ENCODE data around the gene DLEU7. TPM values are rescaled to one million over a fixed set of nuclear protein-coding genes. Genes with fewer than 3 reads are reported as not detected.

Gene DLEU7
- total RNA-seq (not detected), polyA plus RNA-seq (0.16 TPM)

DNA sequence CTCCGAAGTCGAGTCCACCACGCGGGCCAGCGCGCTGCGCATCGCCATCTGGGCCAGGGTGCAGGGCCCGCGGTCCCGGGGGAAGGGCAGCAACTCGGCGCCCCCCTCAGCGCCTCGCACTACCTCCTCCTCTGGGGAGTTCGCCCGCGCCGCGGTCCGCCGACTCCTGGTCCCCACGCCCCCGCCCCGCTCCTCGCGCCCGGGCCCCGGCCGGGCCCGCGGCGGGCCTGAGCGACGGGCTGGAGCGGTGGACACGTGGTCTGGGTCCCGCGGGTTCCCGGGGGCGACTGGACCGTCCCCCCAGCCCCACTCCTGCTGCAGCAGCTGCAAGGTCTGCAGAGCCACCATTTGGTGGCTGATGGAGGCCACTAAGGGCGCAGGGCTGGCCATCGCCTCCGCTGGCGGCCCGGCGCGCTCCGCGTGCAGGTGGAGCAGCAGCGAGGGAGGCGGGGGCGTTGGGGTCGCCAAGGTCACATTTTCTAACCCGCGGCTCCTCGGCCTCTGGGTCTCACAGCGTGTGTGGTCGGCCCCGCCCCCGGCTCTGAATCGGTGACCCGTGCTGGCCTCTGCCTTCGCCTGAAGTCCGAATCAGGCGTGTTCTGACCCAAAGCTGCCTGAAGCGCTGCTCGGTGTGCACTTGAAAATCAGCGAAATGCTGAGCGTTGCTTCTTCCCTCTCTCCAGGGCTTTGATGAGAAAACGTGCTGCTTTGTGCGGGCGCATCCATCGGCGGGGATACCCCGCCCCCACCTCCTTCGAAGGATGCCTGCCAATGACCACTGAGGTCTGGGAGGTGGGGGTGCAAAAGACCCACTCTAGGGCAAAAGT is at the start of gene DLEU7:
Gene DLEU7 (minus strand): TSS at position 436 of the 827 bp plus-strand sequence. CDS start 46 bp downstream, at position 390.
- Mint-ChIP-seq H3K27me3 (peaks cover 2 to 18% of the 10 kb centered on the region in 2 donors), H3K9me3 (peaks cover 0 to 2% (median 0%) of the 10 kb centered on the region in 5 donors), H3K27ac (no peak within 1 kb of the TSS), H3K4me1 (peaks cover 12 to 19% (median 18%) of the 10 kb centered on the region in 3 donors), H3K4me3 (no peak within 1 kb of the TSS), H3K36me3 (peaks cover 0 to 6% (median 0%) of the 10 kb centered on the region in 3 donors)
- ChIA-PET CTCF (no interaction called here), POLR2A (no interaction called here)
- no peak for DNase-seq
- Histone ChIP-seq H3K9me3 (ENCODE audit: low read length) (no peaks in the 10 kb centered on the region), H3K4me1 (ENCODE audit: insufficient read depth, low read length) (peaks cover 6% of the 10 kb centered on the region), H3K27me3 (ENCODE audit: insufficient read depth, low read length, poor library complexity, severe bottlenecking) (no peaks in the 10 kb centered on the region), H3K36me3 (ENCODE audit: insufficient read depth, low read length) (no peaks in the 10 kb centered on the region), H3K27ac (ENCODE audit: low read depth, low read length) (no peak within 1 kb of the TSS), H3K4me3 (ENCODE audit: low read length) (no peak within 1 kb of the TSS)

DNA sequence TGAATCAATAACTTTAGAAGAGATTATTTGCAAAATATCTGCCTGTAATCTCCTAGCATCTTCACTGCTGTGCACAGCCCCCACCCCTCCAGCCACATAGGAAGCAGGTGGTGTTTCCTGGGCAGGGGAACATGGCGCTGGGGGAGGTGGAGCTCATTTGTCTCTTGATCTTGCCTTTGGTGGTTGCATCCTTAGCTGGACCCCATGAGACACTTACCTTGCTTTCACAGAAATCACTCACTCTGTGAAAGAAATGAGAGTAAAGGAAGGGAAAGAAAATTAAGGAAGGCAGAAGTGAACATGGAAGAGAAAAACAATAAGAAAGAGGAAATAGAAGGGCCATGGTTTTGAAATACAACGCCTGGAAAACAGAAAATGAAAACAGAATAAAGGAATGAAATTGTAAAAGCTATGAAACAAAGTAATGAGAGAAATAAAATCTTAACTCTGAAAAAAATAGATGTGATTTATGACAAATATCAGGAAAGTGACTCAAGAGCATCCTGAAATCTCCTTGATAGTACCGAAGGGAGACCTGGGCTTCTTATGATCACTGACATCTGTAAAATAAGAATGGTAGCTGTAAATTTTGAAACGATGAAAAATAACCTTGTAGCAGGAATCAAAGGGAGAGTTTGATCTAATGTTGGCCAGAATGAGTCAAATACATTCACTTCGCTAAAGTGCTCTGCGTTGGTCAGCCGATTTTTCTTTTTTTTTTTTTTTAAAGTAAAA is 48.9 kb upstream of the DLEU7 start:
- no peaks in the 10 kb centered on the region for H3K9me3 Mint-ChIP-seq
- ChIA-PET POLR2A (interaction anchor here (1.4 to 3.5 kb wide), 5 partner anchors 17 to 1100 kb away, joined by 6 to 18 read pairs (median 12); partner anchors contain the start of genes KPNA3, RNASEH2B and TRIM13), CTCF (interaction anchor here (0.7 to 6.2 kb wide), 10 partner anchors 10 to 956 kb away, joined by 3 to 44 read pairs (median 3); partner anchors contain the start of genes RNASEH2B, SPRYD7 and TRIM13)
- no peaks in the 10 kb centered on the region for H3K27me3 Mint-ChIP-seq
- peaks cover 36 to 43% (median 41%) of the 10 kb centered on the region in 3 donors for H3K4me1 Mint-ChIP-seq
- peaks cover 34% of the 10 kb centered on the region for H3K4me1 ChIP-seq (ENCODE audit: insufficient read depth, low read length)
- no peaks in the 10 kb centered on the region for H3K27me3 ChIP-seq (ENCODE audit: insufficient read depth, low read length, poor library complexity, severe bottlenecking)
- no peak overlapping the region for H3K27ac ChIP-seq (ENCODE audit: low read depth, low read length)
- no peaks in the 10 kb centered on the region for H3K9me3 ChIP-seq (ENCODE audit: low read length)
- peak overlapping the region; percentile 69 to 99 (median 94) for H3K27ac Mint-ChIP-seq
- peak overlapping the region; percentile 66 to 88 (median 82) for H3K4me3 Mint-ChIP-seq
- peak overlapping the region; percentile 32 for H3K4me3 ChIP-seq (ENCODE audit: low read length)
- no peaks in the 10 kb centered on the region for H3K36me3 ChIP-seq (ENCODE audit: insufficient read depth, low read length)
- H3K36me3 Mint-ChIP-seq, result peaks cover 0 to 7% (median 1%) of the 10 kb centered on the region in 3 donors
- DNase-seq, result peak; percentile 15 to 61 (median 33)

DNA sequence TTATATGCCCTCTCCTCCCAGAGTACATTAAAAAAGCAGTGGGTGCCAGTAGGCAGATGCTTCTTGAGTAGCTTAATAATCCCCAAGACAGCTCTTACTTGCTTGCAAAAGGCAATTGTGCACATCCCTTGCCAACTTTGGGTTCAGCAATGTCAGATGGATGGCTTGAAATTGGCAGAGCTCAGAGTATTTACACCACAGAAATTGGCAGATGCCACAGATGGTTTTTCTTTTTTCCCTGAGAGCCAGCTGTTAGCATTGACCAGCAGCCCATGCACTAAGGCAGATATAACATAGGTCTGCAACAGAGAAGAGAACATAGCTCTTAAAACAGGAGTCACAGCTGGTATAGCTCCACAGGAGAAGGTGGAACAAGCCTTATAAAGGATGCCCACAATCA is 47.7 kb upstream of the DLEU7 start:
- H3K27me3 Mint-ChIP-seq, result no peaks in the 10 kb centered on the region
- H3K4me3 Mint-ChIP-seq, result peak overlapping the region in 3 of 7 donors; percentile 4 to 82 (median 66)
- Histone ChIP-seq H3K36me3 (ENCODE audit: insufficient read depth, low read length) (no peaks in the 10 kb centered on the region), H3K27ac (ENCODE audit: low read depth, low read length) (no peak overlapping the region), H3K27me3 (ENCODE audit: insufficient read depth, low read length, poor library complexity, severe bottlenecking) (no peaks in the 10 kb centered on the region), H3K4me1 (ENCODE audit: insufficient read depth, low read length) (peaks cover 34% of the 10 kb centered on the region), H3K9me3 (ENCODE audit: low read length) (no peaks in the 10 kb centered on the region), H3K4me3 (ENCODE audit: low read length) (no peak overlapping the region)
- no peak for DNase-seq
- H3K4me1 Mint-ChIP-seq, result peaks cover 36 to 43% (median 41%) of the 10 kb centered on the region in 3 donors
- ChIA-PET POLR2A (interaction anchor here (2.2 to 3.5 kb wide), 4 partner anchors 18 to 894 kb away, joined by 6 to 18 read pairs (median 14); partner anchors contain the start of genes RNASEH2B and TRIM13), CTCF (interaction anchor here (1.1 to 6.2 kb wide), 2 partner anchors 11 to 19 kb away, joined by 3 to 44 read pairs; partner anchors contain the start of gene RNASEH2B)
- peaks cover 1 to 8% (median 2%) of the 10 kb centered on the region in 3 donors for H3K36me3 Mint-ChIP-seq
- H3K9me3 Mint-ChIP-seq, result no peaks in the 10 kb centered on the region
- H3K27ac Mint-ChIP-seq, result peak overlapping the region in 7 of 8 donors; percentile 37 to 90 (median 61)

DNA sequence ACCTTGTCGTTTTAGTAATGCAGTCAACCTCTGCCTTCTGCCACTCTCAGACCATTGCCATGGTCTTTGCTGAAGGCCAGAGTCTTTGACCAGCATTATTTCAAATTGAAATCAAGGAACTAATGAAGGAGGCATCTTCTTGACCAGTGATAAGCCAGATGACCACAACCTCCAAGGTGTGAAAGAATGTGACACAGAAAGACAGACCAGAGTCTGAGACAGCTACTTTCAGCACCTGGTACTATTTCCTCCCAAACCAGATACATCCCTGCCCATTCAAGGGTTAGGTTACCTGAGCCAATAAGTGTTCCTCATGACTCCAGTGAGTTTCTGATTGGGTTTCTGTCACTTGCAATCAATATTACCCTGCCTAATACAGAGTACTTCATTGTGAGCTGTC is 45.8 kb upstream of the DLEU7 start:
- ChIA-PET POLR2A (no interaction called here), CTCF (interaction anchor here (1.2 kb wide), 1 partner anchor 23 kb away, joined by 4 read pairs; no protein-coding TSS in a partner anchor)
- H3K4me1 ChIP-seq (ENCODE audit: insufficient read depth, low read length), result peaks cover 31% of the 10 kb centered on the region
- no peak overlapping the region for H3K27ac ChIP-seq (ENCODE audit: low read depth, low read length)
- Mint-ChIP-seq H3K4me3 (no peak overlapping the region), H3K27me3 (no peaks in the 10 kb centered on the region), H3K36me3 (peaks cover 1 to 7% (median 5%) of the 10 kb centered on the region in 3 donors), H3K4me1 (peaks cover 31 to 36% (median 35%) of the 10 kb centered on the region in 3 donors), H3K27ac (peak overlapping the region in 1 of 8 donors; percentile 2), H3K9me3 (no peaks in the 10 kb centered on the region)
- no peak overlapping the region for H3K4me3 ChIP-seq (ENCODE audit: low read length)
- H3K9me3 ChIP-seq (ENCODE audit: low read length), result no peaks in the 10 kb centered on the region
- no peaks in the 10 kb centered on the region for H3K36me3 ChIP-seq (ENCODE audit: insufficient read depth, low read length)
- no peaks in the 10 kb centered on the region for H3K27me3 ChIP-seq (ENCODE audit: insufficient read depth, low read length, poor library complexity, severe bottlenecking)
- no peak for DNase-seq

DNA sequence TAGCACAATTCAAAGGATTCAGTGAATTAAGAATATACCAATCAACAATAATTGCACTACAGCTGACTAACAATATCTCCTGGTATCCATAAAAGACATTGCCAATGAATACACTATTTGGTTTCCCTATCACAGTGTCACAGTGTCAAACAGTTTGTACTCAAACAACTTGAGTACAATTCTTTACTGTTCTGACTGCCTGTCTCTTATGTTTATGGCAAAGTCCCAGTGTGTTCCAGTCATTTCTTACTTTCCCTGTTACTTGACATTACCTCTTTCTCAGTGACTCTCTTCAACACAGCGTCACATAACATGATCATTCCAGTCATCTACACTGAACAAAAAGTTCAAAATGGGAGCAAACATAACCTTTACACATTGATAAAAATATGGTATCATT is 44.9 kb upstream of the DLEU7 start:
- H3K27me3 Mint-ChIP-seq, result no peaks in the 10 kb centered on the region
- H3K27ac ChIP-seq (ENCODE audit: low read depth, low read length), result no peak overlapping the region
- H3K9me3 ChIP-seq (ENCODE audit: low read length), result no peaks in the 10 kb centered on the region
- H3K36me3 ChIP-seq (ENCODE audit: insufficient read depth, low read length), result no peaks in the 10 kb centered on the region
- POLR2A ChIA-PET, result no interaction called here
- peaks cover 0 to 5% (median 4%) of the 10 kb centered on the region in 3 donors for H3K36me3 Mint-ChIP-seq
- H3K4me3 Mint-ChIP-seq, result no peak overlapping the region
- CTCF ChIA-PET, result no interaction called here
- no peak overlapping the region for H3K27ac Mint-ChIP-seq
- no peaks in the 10 kb centered on the region for H3K9me3 Mint-ChIP-seq
- peaks cover 22 to 27% (median 26%) of the 10 kb centered on the region in 3 donors for H3K4me1 Mint-ChIP-seq
- DNase-seq, result no peak
- no peaks in the 10 kb centered on the region for H3K27me3 ChIP-seq (ENCODE audit: insufficient read depth, low read length, poor library complexity, severe bottlenecking)
- no peak overlapping the region for H3K4me3 ChIP-seq (ENCODE audit: low read length)
- peaks cover 21% of the 10 kb centered on the region for H3K4me1 ChIP-seq (ENCODE audit: insufficient read depth, low read length)

DNA sequence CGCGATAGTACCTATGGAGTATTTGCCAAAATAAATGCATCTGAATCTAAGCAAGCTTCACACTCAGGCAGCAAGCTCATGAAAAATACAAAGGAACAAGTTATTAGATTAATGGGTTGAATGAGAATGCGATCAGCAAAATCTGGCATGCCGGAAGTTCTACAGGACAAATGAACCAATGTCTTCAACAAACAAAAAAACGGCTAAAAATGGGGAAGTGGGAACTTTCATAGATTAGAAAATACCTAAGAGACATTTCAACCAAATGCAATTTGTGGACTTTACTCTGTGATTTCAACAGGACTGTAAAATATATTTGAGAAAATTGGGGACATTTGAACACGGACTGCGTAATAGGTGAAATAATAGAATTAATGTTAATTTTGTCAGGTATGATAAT is 43.7 kb upstream of the DLEU7 start:
- no peaks in the 10 kb centered on the region for H3K9me3 Mint-ChIP-seq
- peaks cover 12 to 14% (median 14%) of the 10 kb centered on the region in 3 donors for H3K4me1 Mint-ChIP-seq
- peaks cover 0 to 8% (median 7%) of the 10 kb centered on the region in 3 donors for H3K36me3 Mint-ChIP-seq
- no peak overlapping the region for H3K27ac ChIP-seq (ENCODE audit: low read depth, low read length)
- no peaks in the 10 kb centered on the region for H3K36me3 ChIP-seq (ENCODE audit: insufficient read depth, low read length)
- no peak overlapping the region for H3K27ac Mint-ChIP-seq
- H3K27me3 Mint-ChIP-seq, result no peaks in the 10 kb centered on the region
- ChIA-PET POLR2A (no interaction called here), CTCF (no interaction called here)
- H3K4me3 Mint-ChIP-seq, result no peak overlapping the region
- H3K4me3 ChIP-seq (ENCODE audit: low read length), result no peak overlapping the region
- no peaks in the 10 kb centered on the region for H3K9me3 ChIP-seq (ENCODE audit: low read length)
- peaks cover 13% of the 10 kb centered on the region for H3K4me1 ChIP-seq (ENCODE audit: insufficient read depth, low read length)
- no peaks in the 10 kb centered on the region for H3K27me3 ChIP-seq (ENCODE audit: insufficient read depth, low read length, poor library complexity, severe bottlenecking)
- DNase-seq, result no peak

DNA sequence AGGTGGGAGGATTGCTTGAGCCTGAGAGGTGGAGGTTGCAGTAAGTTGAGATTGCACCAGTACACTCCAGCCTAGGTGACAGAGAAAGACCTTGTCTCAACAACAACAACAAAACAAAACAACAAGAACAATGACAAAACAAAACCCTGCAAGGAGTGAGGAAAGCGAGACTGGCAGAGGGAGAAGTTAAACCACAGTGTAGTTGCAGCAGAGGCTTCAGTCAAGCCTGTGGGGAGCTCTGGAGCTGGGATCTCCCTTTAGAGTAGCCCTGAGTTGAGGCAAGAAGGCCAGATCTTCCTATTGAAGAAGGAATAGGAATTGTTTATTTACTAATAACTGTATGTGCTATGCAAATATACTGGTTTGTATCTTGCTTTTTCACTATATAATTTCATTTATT is 40.8 kb upstream of the DLEU7 start:
- no peak for DNase-seq
- H3K36me3 ChIP-seq (ENCODE audit: insufficient read depth, low read length), result no peaks in the 10 kb centered on the region
- H3K4me3 ChIP-seq (ENCODE audit: low read length), result no peak overlapping the region
- Mint-ChIP-seq H3K4me1 (no peaks in the 10 kb centered on the region), H3K36me3 (peaks cover 0 to 21% (median 7%) of the 10 kb centered on the region in 3 donors), H3K27me3 (peaks cover 0 to 13% of the 10 kb centered on the region in 2 donors), H3K9me3 (no peaks in the 10 kb centered on the region), H3K4me3 (no peak overlapping the region), H3K27ac (no peak overlapping the region)
- no peaks in the 10 kb centered on the region for H3K4me1 ChIP-seq (ENCODE audit: insufficient read depth, low read length)
- ChIA-PET POLR2A (no interaction called here), CTCF (no interaction called here)
- no peak overlapping the region for H3K27ac ChIP-seq (ENCODE audit: low read depth, low read length)
- H3K27me3 ChIP-seq (ENCODE audit: insufficient read depth, low read length, poor library complexity, severe bottlenecking), result no peaks in the 10 kb centered on the region
- H3K9me3 ChIP-seq (ENCODE audit: low read length), result no peaks in the 10 kb centered on the region
